LoVo (cell line): ENCODE measurements around the gene BLOC1S1.

Experiments used
- DNase-seq: peaks from one replicate; pipeline ENCODE4 v3.0.0-alpha.2; 2016; ENCODE audit warnings: low spot score

Gene BLOC1S1

GRCh38 chr12:55711786-55712553 is 3.9 kb upstream of the BLOC1S1 start:
- DNase-seq, result no peak

DNA sequence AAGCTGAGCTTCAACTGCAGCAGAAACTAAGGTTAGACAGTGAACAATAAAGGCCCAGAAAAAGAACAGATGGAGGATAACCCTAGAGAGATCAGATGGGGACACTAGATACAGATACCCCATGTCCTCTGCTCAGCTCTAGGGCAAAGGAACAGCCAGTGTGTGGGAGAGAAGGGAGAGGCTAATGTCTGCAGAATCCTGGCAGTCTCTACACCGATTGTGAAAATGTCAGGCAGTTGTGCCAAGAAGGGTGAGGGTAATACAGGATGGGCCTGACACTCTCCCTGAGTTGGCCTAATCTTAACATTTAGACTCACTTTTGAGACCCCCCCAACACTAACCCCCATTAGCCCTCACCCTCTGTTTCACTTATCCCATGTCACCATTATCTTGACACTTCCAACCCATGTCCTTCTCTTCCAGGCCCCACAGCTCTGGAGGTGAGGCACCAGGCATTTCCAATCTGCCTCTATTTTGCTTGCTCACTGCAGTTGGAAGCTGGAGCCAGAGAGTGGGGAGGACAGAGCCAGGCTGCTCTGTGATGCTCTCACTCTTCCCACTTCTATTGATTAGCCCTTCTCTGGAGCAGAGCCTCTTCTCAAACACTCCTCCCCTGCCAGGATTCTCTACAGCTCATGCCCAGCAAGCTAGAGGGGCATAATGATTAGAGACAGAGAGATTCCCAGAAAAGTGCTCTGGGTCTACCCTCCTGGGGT is 3.0 kb upstream of the BLOC1S1 start:
- DNase-seq, result no peak

DNA sequence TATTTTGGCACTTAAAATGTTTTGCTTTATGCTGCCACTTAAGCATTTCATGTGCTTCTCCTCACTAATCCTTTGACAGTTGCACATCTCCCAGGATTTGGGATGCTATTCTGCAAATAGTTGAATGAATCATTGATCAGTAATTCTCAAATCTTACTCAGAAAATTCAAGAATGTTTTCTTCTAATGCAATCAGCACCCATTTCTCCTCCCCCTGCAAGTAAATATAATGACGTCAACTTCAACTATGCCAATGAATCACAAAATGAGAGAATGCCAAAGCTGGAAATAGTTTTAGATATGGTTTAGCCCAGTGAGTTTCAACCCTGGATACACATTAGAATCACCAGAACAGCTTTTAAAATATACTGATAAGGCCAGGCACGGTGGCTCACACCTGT is 2.1 kb upstream of the BLOC1S1 start:
- no peak for DNase-seq

DNA sequence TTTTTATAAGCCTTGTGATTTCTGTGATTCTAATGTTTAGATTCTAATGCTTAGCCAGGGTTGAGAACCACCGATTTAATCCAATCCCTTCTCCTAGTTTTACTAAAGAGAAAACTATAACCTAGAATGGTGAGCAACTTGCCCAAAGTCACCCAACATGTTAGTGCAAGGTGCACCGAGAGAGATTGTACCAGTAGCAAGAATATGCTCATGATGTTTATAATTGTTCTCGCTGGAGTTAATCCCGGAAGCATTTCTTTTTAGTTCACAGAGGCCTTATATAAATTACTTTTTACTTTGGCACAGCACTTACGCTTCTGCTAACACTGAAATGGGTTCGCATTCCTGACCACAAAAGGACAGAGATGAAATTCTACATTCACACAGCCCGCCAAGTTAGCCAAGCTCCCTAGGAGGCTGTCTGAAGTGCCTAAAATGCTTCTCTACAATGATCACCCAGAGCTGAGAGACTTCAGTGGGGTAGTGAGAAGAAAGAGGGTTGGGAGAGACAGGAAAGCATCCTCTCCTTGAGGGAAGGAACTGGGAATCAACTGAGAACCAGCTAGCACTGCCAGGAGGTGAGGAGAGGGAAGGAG is 579 bp upstream of the BLOC1S1 start:
- no peak for DNase-seq

DNA sequence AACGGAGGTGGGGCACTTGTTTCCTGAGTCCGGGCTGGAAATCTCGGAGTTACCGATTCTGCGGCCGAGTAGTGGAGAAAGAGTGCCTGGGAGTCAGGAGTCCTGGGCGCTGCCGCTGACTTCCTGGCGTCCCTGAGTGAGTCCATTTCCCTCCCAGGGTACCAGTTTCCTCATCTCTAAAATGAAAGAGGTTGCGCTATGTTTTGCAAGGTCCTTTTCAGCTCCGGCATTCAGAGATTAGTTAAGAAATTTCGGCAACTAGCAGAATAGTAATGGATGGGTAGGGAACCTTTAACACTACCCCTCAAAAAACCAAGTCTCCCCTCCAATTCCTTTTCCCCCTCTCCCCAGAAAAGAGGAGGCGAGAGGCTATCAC is 724 bp downstream of the BLOC1S1 start:
- no peak for DNase-seq

GRCh38 chr12:55717011-55718007 is 1.5 kb downstream of the BLOC1S1 start:
- no peak for DNase-seq

DNA sequence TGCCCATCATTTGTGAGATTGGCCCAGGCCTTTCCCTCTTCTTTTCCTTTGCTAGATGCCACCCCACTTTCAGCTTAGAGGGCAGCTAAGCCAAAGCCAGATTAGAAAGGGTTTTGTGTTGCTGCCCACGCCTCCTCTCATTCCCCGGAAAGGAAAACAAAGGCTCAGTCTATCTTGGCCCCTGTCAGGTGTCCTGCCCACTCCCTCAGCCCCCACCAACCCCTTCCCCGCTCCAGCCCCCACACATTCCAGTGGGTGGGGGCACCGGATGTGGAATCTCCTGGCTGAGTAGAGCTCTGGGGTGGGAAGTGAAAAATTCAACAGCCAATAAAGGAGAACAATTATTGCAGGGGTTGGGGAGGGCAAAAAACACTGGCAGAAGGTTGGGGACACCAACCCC is 2.2 kb downstream of the BLOC1S1 start:
- DNase-seq, result no peak

DNA sequence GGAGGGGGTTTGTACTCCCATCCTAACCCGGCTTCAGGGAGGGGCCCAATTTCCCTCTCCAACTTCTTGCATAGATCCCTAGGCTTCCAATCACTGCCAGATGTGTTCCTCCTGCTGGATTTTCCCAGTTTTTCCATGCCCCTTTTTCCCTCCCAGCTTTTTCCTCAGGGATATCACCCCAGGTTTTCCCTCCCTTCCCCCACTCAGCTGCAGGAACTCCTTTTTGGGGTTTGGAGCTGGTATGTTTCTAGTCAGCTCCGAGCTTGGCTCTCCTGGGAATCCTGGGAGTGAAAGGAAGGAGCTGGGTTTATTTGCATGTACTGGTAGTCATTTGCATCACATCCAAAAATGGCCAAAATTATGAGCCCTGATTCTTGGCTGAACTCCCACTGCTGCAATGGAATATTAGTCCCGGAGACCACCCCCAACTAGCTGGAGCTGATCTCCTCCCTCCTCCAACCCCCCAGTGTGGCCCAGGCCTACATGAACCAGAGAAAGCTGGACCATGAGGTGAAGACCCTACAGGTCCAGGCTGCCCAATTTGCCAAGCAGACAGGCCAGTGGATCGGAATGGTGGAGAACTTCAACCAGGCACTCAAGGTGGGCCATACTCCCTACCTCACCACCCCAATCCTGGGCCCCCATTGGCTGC is 2.9 kb downstream of the BLOC1S1 start:
- DNase-seq, result no peak

- no peak for DNase-seq
Measured at GRCh38 chr12:55719371-55719770, 3.5 kb downstream of the BLOC1S1 start.

DNA sequence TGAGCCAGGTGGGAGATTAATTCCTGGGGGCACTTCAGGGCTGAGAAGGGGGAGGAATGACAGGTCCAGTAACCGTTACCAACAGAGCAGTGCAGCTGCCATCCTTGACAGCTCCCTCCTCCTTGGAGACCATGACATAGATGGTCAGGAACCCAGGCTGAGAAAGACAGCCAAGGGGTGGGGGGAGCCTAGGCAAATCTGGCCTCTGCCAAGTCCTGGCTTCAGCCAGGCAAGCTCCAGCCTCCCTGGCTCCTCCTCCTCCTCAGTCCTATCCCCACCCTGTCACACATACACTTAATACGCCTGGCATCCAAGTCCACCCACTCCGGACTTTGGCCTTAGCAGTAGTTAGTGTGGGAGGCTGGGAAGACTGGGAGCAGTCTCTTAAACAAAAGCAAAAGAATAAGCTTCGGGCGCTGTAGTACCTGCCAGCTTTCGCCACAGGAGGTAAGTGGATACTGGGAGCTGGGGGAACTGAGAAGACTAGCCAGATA is 4.3 kb downstream of the BLOC1S1 start, which contains the start of gene RDH5:
RDH5 (plus strand) TSS at position 323 of the 494 bp plus-strand sequence. CDS start 792 bp downstream, outside the sequence.
- DNase-seq, result peak; percentile 95

- DNase-seq, result peak; percentile 62
Measured at GRCh38 chr12:55720894-55721444, 5.1 kb downstream of the BLOC1S1 start.

- no peak for DNase-seq
Measured at GRCh38 chr12:55721601-55722213, 5.9 kb downstream of the BLOC1S1 start.

DNA sequence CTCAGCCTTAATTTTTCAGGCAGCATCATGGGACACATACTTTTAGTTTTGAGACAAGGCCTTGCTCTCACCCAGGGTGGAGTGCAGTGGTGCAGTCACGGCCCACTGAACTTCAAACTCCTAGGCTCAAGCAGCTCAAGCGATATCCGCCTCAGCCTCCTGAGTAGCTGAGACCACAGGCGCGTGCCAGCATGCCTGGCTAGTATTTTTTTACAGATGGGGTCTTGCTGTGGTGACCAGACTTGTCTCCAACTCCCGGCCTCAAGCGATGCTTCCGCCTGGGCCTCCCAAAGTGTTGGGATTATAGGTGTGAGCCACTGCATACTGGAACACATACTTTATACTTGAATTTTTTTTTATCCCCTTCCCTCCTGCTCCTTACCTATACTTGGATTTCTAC is 7.1 kb downstream of the BLOC1S1 start:
- DNase-seq, result no peak

- DNase-seq, result no peak
Measured at GRCh38 chr12:55723516-55724225, 7.8 kb downstream of the BLOC1S1 start.

- no peak for DNase-seq
Measured at GRCh38 chr12:55724226-55724939, 8.5 kb downstream of the BLOC1S1 start.

GRCh38 chr12:55724940-55725309 is 9.1 kb downstream of the BLOC1S1 start:
- no peak for DNase-seq

DNA sequence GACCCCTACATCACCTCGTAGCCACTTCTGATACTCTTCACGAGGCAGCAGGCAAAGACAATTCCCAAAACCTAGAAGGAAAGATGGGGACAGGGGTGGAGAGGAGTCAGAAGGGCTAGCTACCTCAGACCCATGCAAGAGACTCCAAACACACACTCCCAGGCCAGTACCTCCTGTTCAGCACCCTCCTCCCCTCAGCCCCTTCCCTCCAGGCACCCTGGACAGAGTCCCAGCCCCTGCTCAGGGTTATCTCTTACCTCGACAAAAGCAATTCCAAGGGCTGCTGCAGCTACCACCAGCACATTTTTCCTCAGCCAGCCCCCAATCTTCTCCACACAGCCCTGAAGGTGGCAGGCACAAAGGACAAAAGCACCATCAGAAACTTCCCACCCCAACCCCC is 9.7 kb downstream of the BLOC1S1 start:
- no peak for DNase-seq

- DNase-seq, result no peak
Measured at GRCh38 chr12:55726971-55727370, 11.1 kb downstream of the BLOC1S1 start.

DNA sequence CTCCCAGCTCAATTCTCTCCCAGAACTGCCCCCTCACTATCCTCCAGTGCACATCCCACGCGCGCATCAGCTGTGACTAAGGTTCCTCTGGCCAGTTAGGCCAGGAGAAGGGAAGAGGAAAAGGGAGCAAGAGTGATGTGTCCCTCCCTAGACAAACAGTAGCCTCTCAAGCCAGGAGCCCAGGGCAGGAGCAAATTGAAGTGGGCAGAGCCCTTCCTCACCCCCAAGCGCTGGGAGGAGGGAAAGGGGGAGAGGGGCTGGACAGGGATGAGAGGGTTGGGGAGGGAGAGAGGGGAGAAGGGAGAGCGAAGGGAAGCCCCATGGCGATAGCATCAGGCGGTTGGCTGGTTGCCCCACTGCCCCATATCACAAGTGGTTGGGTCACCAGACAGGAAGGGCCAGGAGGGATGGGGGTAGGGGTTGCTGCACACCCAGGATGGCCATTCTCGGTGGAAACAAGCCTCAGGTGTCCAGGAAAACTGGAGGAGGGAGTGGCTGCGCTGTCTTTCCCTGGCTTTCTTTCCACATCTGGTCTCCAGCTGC is 11.9 kb downstream of the BLOC1S1 start:
- no peak for DNase-seq
